GM23338 (cell line): Measurements from ENCODE around the gene AGO1. TPM values are rescaled to one million over a fixed set of nuclear protein-coding genes. Genes with fewer than 3 reads are reported as not detected.

Experiments used
- ATAC-seq: fragments of 200-7000 bp; cut with Tn5 transposase; 3 replicates; pipeline ENCODE4 v1.9.1; 2020
- DNase-seq: peaks from one replicate; pipeline ENCODE4 v3.0.0-alpha.2; 2015; ENCODE audit warnings: low spot score
- H2AFZ ChIP-seq: fragments of 200-600 bp; sonication (generic); 2 replicates; pipeline ENCODE4 v1.8.0; 2016; ENCODE audit warnings: antibody characterized with exemption, mild to moderate bottlenecking, moderate library complexity
- H3F3A ChIP-seq: fragments of 200-600 bp; sonication (generic); replicated peaks from 2 replicates; pipeline ENCODE4 v1.8.0; 2017; ENCODE audit warnings: antibody characterized with exemption, mixed run types, low read depth
- H3K27ac ChIP-seq: fragments of 200-600 bp; sonication (generic); 2 replicates; pipeline ENCODE4 v1.6.1; 2016; ENCODE audit warnings: low read depth
- H3K27me3 ChIP-seq: fragments of 200-600 bp; sonication (generic); 2 replicates; pipeline ENCODE4 v1.8.0; 2016; ENCODE audit warnings: mild to moderate bottlenecking, mixed run types, moderate library complexity; ENCODE audit not compliant: insufficient read depth
- H3K36me3 ChIP-seq: fragments of 200-600 bp; sonication (generic); 2 replicates; pipeline ENCODE4 v1.8.0; 2016; ENCODE audit warnings: mild to moderate bottlenecking; ENCODE audit not compliant: insufficient read depth
- H3K4me1 ChIP-seq: fragments of 200-600 bp; sonication (generic); 2 replicates; pipeline ENCODE4 v1.8.0; 2016; ENCODE audit warnings: mild to moderate bottlenecking, moderate library complexity; ENCODE audit not compliant: insufficient read depth
- H3K4me2 ChIP-seq: fragments of 200-600 bp; sonication (generic); 2 replicates; pipeline ENCODE4 v1.7.1; 2017; ENCODE audit warnings: mixed run types
- H3K4me3 ChIP-seq: fragments of 200-600 bp; sonication (generic); 2 replicates; pipeline ENCODE4 v1.6.1; 2016; ENCODE audit warnings: mixed run types
- H3K79me2 ChIP-seq: fragments of 200-600 bp; sonication (generic); replicated peaks from 2 replicates; pipeline ENCODE4 v1.8.0; 2017; ENCODE audit warnings: mild to moderate bottlenecking; ENCODE audit not compliant: insufficient read depth
- H3K9me2 ChIP-seq: fragments of 200-600 bp; sonication (generic); 2 replicates; pipeline ENCODE4 v1.8.0; 2017; ENCODE audit not compliant: insufficient read depth
- H4K20me1 ChIP-seq: fragments of 200-600 bp; sonication (generic); replicated peaks from 2 replicates; pipeline ENCODE4 v1.8.0; 2017; ENCODE audit warnings: mild to moderate bottlenecking; ENCODE audit not compliant: insufficient read depth
- H3K27ac Mint-ChIP-seq: 2 replicates; pipeline ENCODE4 v1.8.0; 2020; ENCODE audit warnings: inconsistent platforms, mild to moderate bottlenecking, moderate library complexity, mixed read lengths
- H3K27me3 Mint-ChIP-seq: 3 replicates; pipeline ENCODE4 v1.8.0; 2022; ENCODE audit warnings: low read depth, mild to moderate bottlenecking, moderate library complexity, mixed read lengths, inconsistent platforms; ENCODE audit not compliant: insufficient read depth, poor library complexity
- H3K36me3 Mint-ChIP-seq: 3 replicates; pipeline ENCODE4 v1.8.0; 2021; ENCODE audit warnings: low read depth, mild to moderate bottlenecking, inconsistent platforms, moderate library complexity, mixed read lengths
- H3K4me1 Mint-ChIP-seq: 3 replicates; pipeline ENCODE4 v1.8.0; 2020; ENCODE audit warnings: mild to moderate bottlenecking, inconsistent platforms, mixed read lengths
- H3K4me3 Mint-ChIP-seq: 3 replicates; pipeline ENCODE4 v1.8.0; 2021; ENCODE audit warnings: moderate library complexity, mild to moderate bottlenecking, inconsistent platforms, mixed read lengths
- H3K9me3 Mint-ChIP-seq: 3 replicates; pipeline ENCODE4 v1.8.0; 2020; ENCODE audit warnings: moderate library complexity, mild to moderate bottlenecking, inconsistent platforms, mixed read lengths
- CREB1 ChIP-seq: fragments of 250-450 bp; sonication (Bioruptor Pico); IDR thresholded peaks from 2 replicates; pipeline ENCODE4 v1.5.0; 2020; ENCODE audit warnings: low read depth, mild to moderate bottlenecking, moderate library complexity
- EZH2phosphoT487 ChIP-seq: fragments of 200-600 bp; sonication (generic); IDR thresholded peaks from one replicate; pipeline ENCODE4 v1.8.1; 2018; ENCODE audit warnings: antibody characterized with exemption; ENCODE audit not compliant: unreplicated experiment
- JUNB ChIP-seq: IDR thresholded peaks from one replicate; pipeline ENCODE4 v1.6.1; 2016; ENCODE audit warnings: antibody characterized with exemption; ENCODE audit not compliant: unreplicated experiment
- NANOG ChIP-seq: IDR thresholded peaks from 2 replicates; pipeline ENCODE4 v1.6.1; 2016; ENCODE audit warnings: antibody characterized with exemption, borderline replicate concordance
- POLR2AphosphoS5 ChIP-seq: IDR thresholded peaks from 2 replicates; pipeline ENCODE4 v1.6.1; 2016; ENCODE audit warnings: antibody characterized with exemption, low read depth
- STAT1 ChIP-seq: IDR thresholded peaks from one replicate; pipeline ENCODE4 v1.6.1; 2016; ENCODE audit warnings: antibody characterized with exemption; ENCODE audit not compliant: unreplicated experiment
- ZNF114 ChIP-seq: fragments of 250-450 bp; sonication (Bioruptor Pico); IDR thresholded peaks from 2 replicates; pipeline ENCODE4 v1.5.0; 2020; ENCODE audit warnings: mild to moderate bottlenecking, moderate library complexity
- ZNF331 ChIP-seq: fragments of 250-450 bp; sonication (Bioruptor Pico); IDR thresholded peaks from 2 replicates; pipeline ENCODE4 v1.5.0; 2020; ENCODE audit warnings: low read depth, mild to moderate bottlenecking, moderate library complexity
- polyA plus RNA-seq: library from polyadenylated mRNA; unstranded; fragments of >200 nt; fragmentation: Nextera tagmentation; extraction: Ambion mirVana; gene quantifications from 2 replicates; pipeline ENCODE4 v1.2.1, GENCODE V29; 2016
- total RNA-seq: library from RNA; depleted of rRNA; stranded (reverse); fragments of >200 nt; shearing (Covaris generic); gene quantifications from 2 replicates; pipeline ENCODE4 v1.2.3, GENCODE V29; 2014
- TF ChIP-seq, protein P1 (sequence below), 2 experiments: fragments of 200-600 bp in 1 of 2; sonication (generic) in 1 of 2; conservative IDR thresholded peaks; 2 replicates each; pipeline versions ENCODE4 v1.5.1 to v1.6.1; 2016 to 2017; ENCODE audit warnings: antibody characterized with exemption in 2 of 2, low read depth in 2 of 2, mild to moderate bottlenecking in 2 of 2, moderate library complexity in 1 of 2
- TF ChIP-seq, protein P2 (sequence below): IDR thresholded peaks from one replicate; pipeline ENCODE4 v1.6.1; 2018; ENCODE audit warnings: antibody characterized with exemption; ENCODE audit not compliant: unreplicated experiment
- TF ChIP-seq, protein P3 (sequence below): fragments of 250-450 bp; sonication (Bioruptor Pico); IDR thresholded peaks from 2 replicates; pipeline ENCODE4 v1.5.0; 2020; ENCODE audit warnings: mild to moderate bottlenecking, moderate library complexity
- TF ChIP-seq, protein P4 (sequence below): IDR thresholded peaks from 2 replicates; pipeline ENCODE4 v1.6.1; 2016; ENCODE audit warnings: antibody characterized with exemption

Gene AGO1
- total and polyA plus RNA-seq, 2 experiments from 2014 or later: 10.6 to 65.1 TPM

DNA sequence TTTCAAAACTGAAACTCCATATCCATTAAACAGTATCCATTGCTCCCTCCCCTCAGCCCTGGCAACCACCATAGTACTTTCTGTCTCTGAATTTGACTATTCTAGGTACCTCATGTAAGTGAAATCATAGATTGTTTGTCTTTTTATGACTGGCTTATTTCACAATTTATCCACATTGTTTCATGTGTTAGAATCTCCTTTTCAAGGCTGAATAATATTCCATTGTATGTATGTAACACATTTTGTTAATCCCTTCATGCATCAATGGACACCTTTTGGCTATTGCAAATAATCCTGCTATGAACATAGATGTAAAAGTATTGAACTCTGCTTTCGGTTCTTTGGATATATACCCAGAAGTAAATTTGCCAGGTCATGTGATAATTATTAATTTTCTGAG, 85.4 kb downstream of the AGO1 start (continued):
- TF ChIP-seq, protein P1, sequence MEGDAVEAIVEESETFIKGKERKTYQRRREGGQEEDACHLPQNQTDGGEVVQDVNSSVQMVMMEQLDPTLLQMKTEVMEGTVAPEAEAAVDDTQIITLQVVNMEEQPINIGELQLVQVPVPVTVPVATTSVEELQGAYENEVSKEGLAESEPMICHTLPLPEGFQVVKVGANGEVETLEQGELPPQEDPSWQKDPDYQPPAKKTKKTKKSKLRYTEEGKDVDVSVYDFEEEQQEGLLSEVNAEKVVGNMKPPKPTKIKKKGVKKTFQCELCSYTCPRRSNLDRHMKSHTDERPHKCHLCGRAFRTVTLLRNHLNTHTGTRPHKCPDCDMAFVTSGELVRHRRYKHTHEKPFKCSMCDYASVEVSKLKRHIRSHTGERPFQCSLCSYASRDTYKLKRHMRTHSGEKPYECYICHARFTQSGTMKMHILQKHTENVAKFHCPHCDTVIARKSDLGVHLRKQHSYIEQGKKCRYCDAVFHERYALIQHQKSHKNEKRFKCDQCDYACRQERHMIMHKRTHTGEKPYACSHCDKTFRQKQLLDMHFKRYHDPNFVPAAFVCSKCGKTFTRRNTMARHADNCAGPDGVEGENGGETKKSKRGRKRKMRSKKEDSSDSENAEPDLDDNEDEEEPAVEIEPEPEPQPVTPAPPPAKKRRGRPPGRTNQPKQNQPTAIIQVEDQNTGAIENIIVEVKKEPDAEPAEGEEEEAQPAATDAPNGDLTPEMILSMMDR (conservative IDR thresholded peaks at IDR 0.05; ENCODE audit: low read depth in 2 of 2): no peak
- TF ChIP-seq CREB1: no peak

DNA sequence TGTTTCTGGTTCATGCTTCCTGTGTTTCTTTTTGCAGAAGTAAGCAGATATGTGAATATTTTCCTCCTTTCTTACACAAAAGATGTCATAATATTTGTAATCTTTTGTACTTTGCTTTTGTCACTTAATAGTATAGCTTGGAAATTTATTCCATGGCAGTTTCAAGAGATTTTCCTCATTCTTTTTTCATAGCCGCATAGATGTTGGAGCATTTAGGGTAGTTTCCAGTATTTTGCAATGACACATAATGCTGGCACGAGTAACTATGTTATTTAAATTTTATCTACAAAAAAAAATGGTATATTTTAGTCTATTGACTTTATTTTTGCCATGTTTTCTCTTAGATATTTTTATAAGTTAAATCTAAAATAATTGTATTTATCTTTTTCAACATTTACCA, 88.6 kb downstream of the AGO1 start:
- Mint-ChIP-seq H3K9me3 (no peaks in the 10 kb centered on the region), H3K4me1 (no peaks in the 10 kb centered on the region), H3K4me3 (no peak overlapping the region), H3K27me3 (no peaks in the 10 kb centered on the region), H3K36me3 (peaks cover 19% of the 10 kb centered on the region), H3K27ac (no peak overlapping the region)
- no peak overlapping the region for H3K4me3 ChIP-seq
- DNase-seq (no peak), ATAC-seq (no peak)
- H3K36me3 ChIP-seq: peaks cover 6% of the 10 kb centered on the region; the same call in 1 of the 2 replicates
- no peak overlapping the region for H2AFZ ChIP-seq
- no peaks in the 10 kb centered on the region for H3F3A ChIP-seq
- H3K4me2 ChIP-seq: no peak overlapping the region
- no peak overlapping the region for H3K27ac ChIP-seq
- no peaks in the 10 kb centered on the region for H3K9me2 ChIP-seq
- H4K20me1 ChIP-seq: no peaks in the 10 kb centered on the region
- no peaks in the 10 kb centered on the region for H3K4me1 ChIP-seq
- 0 out of 2 replicates have a peak, but pooled peaks cover 7% of the 10 kb centered on the region for H3K79me2 ChIP-seq
- H3K27me3 ChIP-seq: no peaks in the 10 kb centered on the region
- TF ChIP-seq, protein P2, sequence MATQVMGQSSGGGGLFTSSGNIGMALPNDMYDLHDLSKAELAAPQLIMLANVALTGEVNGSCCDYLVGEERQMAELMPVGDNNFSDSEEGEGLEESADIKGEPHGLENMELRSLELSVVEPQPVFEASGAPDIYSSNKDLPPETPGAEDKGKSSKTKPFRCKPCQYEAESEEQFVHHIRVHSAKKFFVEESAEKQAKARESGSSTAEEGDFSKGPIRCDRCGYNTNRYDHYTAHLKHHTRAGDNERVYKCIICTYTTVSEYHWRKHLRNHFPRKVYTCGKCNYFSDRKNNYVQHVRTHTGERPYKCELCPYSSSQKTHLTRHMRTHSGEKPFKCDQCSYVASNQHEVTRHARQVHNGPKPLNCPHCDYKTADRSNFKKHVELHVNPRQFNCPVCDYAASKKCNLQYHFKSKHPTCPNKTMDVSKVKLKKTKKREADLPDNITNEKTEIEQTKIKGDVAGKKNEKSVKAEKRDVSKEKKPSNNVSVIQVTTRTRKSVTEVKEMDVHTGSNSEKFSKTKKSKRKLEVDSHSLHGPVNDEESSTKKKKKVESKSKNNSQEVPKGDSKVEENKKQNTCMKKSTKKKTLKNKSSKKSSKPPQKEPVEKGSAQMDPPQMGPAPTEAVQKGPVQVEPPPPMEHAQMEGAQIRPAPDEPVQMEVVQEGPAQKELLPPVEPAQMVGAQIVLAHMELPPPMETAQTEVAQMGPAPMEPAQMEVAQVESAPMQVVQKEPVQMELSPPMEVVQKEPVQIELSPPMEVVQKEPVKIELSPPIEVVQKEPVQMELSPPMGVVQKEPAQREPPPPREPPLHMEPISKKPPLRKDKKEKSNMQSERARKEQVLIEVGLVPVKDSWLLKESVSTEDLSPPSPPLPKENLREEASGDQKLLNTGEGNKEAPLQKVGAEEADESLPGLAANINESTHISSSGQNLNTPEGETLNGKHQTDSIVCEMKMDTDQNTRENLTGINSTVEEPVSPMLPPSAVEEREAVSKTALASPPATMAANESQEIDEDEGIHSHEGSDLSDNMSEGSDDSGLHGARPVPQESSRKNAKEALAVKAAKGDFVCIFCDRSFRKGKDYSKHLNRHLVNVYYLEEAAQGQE: no peak
- TF ChIP-seq, protein P3, sequence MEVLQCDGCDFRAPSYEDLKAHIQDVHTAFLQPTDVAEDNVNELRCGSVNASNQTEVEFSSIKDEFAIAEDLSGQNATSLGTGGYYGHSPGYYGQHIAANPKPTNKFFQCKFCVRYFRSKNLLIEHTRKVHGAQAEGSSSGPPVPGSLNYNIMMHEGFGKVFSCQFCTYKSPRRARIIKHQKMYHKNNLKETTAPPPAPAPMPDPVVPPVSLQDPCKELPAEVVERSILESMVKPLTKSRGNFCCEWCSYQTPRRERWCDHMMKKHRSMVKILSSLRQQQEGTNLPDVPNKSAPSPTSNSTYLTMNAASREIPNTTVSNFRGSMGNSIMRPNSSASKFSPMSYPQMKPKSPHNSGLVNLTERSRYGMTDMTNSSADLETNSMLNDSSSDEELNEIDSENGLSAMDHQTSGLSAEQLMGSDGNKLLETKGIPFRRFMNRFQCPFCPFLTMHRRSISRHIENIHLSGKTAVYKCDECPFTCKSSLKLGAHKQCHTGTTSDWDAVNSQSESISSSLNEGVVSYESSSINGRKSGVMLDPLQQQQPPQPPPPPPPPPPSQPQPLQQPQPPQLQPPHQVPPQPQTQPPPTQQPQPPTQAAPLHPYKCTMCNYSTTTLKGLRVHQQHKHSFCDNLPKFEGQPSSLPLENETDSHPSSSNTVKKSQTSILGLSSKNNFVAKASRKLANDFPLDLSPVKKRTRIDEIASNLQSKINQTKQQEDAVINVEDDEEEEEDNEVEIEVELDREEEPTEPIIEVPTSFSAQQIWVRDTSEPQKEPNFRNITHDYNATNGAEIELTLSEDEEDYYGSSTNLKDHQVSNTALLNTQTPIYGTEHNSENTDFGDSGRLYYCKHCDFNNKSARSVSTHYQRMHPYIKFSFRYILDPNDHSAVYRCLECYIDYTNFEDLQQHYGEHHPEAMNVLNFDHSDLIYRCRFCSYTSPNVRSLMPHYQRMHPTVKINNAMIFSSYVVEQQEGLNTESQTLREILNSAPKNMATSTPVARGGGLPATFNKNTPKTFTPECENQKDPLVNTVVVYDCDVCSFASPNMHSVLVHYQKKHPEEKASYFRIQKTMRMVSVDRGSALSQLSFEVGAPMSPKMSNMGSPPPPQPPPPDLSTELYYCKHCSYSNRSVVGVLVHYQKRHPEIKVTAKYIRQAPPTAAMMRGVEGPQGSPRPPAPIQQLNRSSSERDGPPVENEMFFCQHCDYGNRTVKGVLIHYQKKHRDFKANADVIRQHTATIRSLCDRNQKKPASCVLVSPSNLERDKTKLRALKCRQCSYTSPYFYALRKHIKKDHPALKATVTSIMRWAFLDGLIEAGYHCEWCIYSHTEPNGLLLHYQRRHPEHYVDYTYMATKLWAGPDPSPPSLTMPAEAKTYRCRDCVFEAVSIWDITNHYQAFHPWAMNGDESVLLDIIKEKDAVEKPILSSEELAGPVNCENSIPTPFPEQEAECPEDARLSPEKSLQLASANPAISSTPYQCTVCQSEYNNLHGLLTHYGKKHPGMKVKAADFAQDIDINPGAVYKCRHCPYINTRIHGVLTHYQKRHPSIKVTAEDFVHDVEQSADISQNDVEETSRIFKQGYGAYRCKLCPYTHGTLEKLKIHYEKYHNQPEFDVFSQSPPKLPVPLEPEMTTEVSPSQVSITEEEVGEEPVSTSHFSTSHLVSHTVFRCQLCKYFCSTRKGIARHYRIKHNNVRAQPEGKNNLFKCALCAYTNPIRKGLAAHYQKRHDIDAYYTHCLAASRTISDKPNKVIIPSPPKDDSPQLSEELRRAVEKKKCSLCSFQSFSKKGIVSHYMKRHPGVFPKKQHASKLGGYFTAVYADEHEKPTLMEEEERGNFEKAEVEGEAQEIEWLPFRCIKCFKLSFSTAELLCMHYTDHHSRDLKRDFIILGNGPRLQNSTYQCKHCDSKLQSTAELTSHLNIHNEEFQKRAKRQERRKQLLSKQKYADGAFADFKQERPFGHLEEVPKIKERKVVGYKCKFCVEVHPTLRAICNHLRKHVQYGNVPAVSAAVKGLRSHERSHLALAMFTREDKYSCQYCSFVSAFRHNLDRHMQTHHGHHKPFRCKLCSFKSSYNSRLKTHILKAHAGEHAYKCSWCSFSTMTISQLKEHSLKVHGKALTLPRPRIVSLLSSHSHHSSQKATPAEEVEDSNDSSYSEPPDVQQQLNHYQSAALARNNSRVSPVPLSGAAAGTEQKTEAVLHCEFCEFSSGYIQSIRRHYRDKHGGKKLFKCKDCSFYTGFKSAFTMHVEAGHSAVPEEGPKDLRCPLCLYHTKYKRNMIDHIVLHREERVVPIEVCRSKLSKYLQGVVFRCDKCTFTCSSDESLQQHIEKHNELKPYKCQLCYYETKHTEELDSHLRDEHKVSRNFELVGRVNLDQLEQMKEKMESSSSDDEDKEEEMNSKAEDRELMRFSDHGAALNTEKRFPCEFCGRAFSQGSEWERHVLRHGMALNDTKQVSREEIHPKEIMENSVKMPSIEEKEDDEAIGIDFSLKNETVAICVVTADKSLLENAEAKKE (CRISPR knock-in tag): no peak
- no peak for TF ChIP-seq ZNF331
- no peak for TF ChIP-seq STAT1
- no peak for TF ChIP-seq JUNB
- TF ChIP-seq, protein P4, sequence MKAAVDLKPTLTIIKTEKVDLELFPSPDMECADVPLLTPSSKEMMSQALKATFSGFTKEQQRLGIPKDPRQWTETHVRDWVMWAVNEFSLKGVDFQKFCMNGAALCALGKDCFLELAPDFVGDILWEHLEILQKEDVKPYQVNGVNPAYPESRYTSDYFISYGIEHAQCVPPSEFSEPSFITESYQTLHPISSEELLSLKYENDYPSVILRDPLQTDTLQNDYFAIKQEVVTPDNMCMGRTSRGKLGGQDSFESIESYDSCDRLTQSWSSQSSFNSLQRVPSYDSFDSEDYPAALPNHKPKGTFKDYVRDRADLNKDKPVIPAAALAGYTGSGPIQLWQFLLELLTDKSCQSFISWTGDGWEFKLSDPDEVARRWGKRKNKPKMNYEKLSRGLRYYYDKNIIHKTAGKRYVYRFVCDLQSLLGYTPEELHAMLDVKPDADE: no peak
- no peak for TF ChIP-seq EZH2phosphoT487
- TF ChIP-seq POLR2AphosphoS5: no peak
- TF ChIP-seq ZNF114 (CRISPR knock-in tag): no peak
- TF ChIP-seq NANOG: no peak
- no peak for TF ChIP-seq CREB1
